GM23338 (cell line): ENCODE measurements around the gene SPI1. TPM values are rescaled to one million over a fixed set of nuclear protein-coding genes. Genes with fewer than 3 reads are reported as not detected.

Source experiments
- ATAC-seq: fragments of 200-7000 bp; cut with Tn5 transposase; 3 replicates; pipeline ENCODE4 v1.9.1; 2020
- DNase-seq: peaks from one replicate; pipeline ENCODE4 v3.0.0-alpha.2; 2015; ENCODE audit warnings: low spot score
- H2AFZ ChIP-seq: fragments of 200-600 bp; sonication (generic); 2 replicates; pipeline ENCODE4 v1.8.0; 2016; ENCODE audit warnings: antibody characterized with exemption, mild to moderate bottlenecking, moderate library complexity
- H3F3A ChIP-seq: fragments of 200-600 bp; sonication (generic); replicated peaks from 2 replicates; pipeline ENCODE4 v1.8.0; 2017; ENCODE audit warnings: antibody characterized with exemption, mixed run types, low read depth
- H3K27ac ChIP-seq: fragments of 200-600 bp; sonication (generic); 2 replicates; pipeline ENCODE4 v1.6.1; 2016; ENCODE audit warnings: low read depth
- H3K27me3 ChIP-seq: fragments of 200-600 bp; sonication (generic); 2 replicates; pipeline ENCODE4 v1.8.0; 2016; ENCODE audit warnings: mild to moderate bottlenecking, mixed run types, moderate library complexity; ENCODE audit not compliant: insufficient read depth
- H3K36me3 ChIP-seq: fragments of 200-600 bp; sonication (generic); 2 replicates; pipeline ENCODE4 v1.8.0; 2016; ENCODE audit warnings: mild to moderate bottlenecking; ENCODE audit not compliant: insufficient read depth
- H3K4me1 ChIP-seq: fragments of 200-600 bp; sonication (generic); 2 replicates; pipeline ENCODE4 v1.8.0; 2016; ENCODE audit warnings: mild to moderate bottlenecking, moderate library complexity; ENCODE audit not compliant: insufficient read depth
- H3K4me2 ChIP-seq: fragments of 200-600 bp; sonication (generic); 2 replicates; pipeline ENCODE4 v1.7.1; 2017; ENCODE audit warnings: mixed run types
- H3K4me3 ChIP-seq: fragments of 200-600 bp; sonication (generic); 2 replicates; pipeline ENCODE4 v1.6.1; 2016; ENCODE audit warnings: mixed run types
- H3K79me2 ChIP-seq: fragments of 200-600 bp; sonication (generic); replicated peaks from 2 replicates; pipeline ENCODE4 v1.8.0; 2017; ENCODE audit warnings: mild to moderate bottlenecking; ENCODE audit not compliant: insufficient read depth
- H3K9me2 ChIP-seq: fragments of 200-600 bp; sonication (generic); 2 replicates; pipeline ENCODE4 v1.8.0; 2017; ENCODE audit not compliant: insufficient read depth
- H4K20me1 ChIP-seq: fragments of 200-600 bp; sonication (generic); replicated peaks from 2 replicates; pipeline ENCODE4 v1.8.0; 2017; ENCODE audit warnings: mild to moderate bottlenecking; ENCODE audit not compliant: insufficient read depth
- H3K27ac Mint-ChIP-seq: 2 replicates; pipeline ENCODE4 v1.8.0; 2020; ENCODE audit warnings: inconsistent platforms, mild to moderate bottlenecking, moderate library complexity, mixed read lengths
- H3K27me3 Mint-ChIP-seq: 3 replicates; pipeline ENCODE4 v1.8.0; 2022; ENCODE audit warnings: low read depth, mild to moderate bottlenecking, moderate library complexity, mixed read lengths, inconsistent platforms; ENCODE audit not compliant: insufficient read depth, poor library complexity
- H3K36me3 Mint-ChIP-seq: 3 replicates; pipeline ENCODE4 v1.8.0; 2021; ENCODE audit warnings: low read depth, mild to moderate bottlenecking, inconsistent platforms, moderate library complexity, mixed read lengths
- H3K4me1 Mint-ChIP-seq: 3 replicates; pipeline ENCODE4 v1.8.0; 2020; ENCODE audit warnings: mild to moderate bottlenecking, inconsistent platforms, mixed read lengths
- H3K4me3 Mint-ChIP-seq: 3 replicates; pipeline ENCODE4 v1.8.0; 2021; ENCODE audit warnings: moderate library complexity, mild to moderate bottlenecking, inconsistent platforms, mixed read lengths
- H3K9me3 Mint-ChIP-seq: 3 replicates; pipeline ENCODE4 v1.8.0; 2020; ENCODE audit warnings: moderate library complexity, mild to moderate bottlenecking, inconsistent platforms, mixed read lengths
- CREB1 ChIP-seq: fragments of 250-450 bp; sonication (Bioruptor Pico); IDR thresholded peaks from 2 replicates; pipeline ENCODE4 v1.5.0; 2020; ENCODE audit warnings: low read depth, mild to moderate bottlenecking, moderate library complexity
- ETS1 ChIP-seq: IDR thresholded peaks from 2 replicates; pipeline ENCODE4 v1.6.1; 2016; ENCODE audit warnings: antibody characterized with exemption
- EZH2 ChIP-seq: fragments of 200-600 bp; sonication (generic); IDR thresholded peaks from one replicate; pipeline ENCODE4 v1.8.0; 2017; ENCODE audit warnings: antibody characterized with exemption, mild to moderate bottlenecking, low read depth; ENCODE audit not compliant: unreplicated experiment
- EZH2phosphoT487 ChIP-seq: fragments of 200-600 bp; sonication (generic); IDR thresholded peaks from one replicate; pipeline ENCODE4 v1.8.1; 2018; ENCODE audit warnings: antibody characterized with exemption; ENCODE audit not compliant: unreplicated experiment
- JUNB ChIP-seq: IDR thresholded peaks from one replicate; pipeline ENCODE4 v1.6.1; 2016; ENCODE audit warnings: antibody characterized with exemption; ENCODE audit not compliant: unreplicated experiment
- POLR2AphosphoS5 ChIP-seq: IDR thresholded peaks from 2 replicates; pipeline ENCODE4 v1.6.1; 2016; ENCODE audit warnings: antibody characterized with exemption, low read depth
- REST ChIP-seq: IDR thresholded peaks from one replicate; pipeline ENCODE4 v1.6.1; 2018; ENCODE audit warnings: antibody characterized with exemption; ENCODE audit not compliant: unreplicated experiment
- STAT1 ChIP-seq: IDR thresholded peaks from one replicate; pipeline ENCODE4 v1.6.1; 2016; ENCODE audit warnings: antibody characterized with exemption; ENCODE audit not compliant: unreplicated experiment
- ZNF114 ChIP-seq: fragments of 250-450 bp; sonication (Bioruptor Pico); IDR thresholded peaks from 2 replicates; pipeline ENCODE4 v1.5.0; 2020; ENCODE audit warnings: mild to moderate bottlenecking, moderate library complexity
- ZNF331 ChIP-seq: fragments of 250-450 bp; sonication (Bioruptor Pico); IDR thresholded peaks from 2 replicates; pipeline ENCODE4 v1.5.0; 2020; ENCODE audit warnings: low read depth, mild to moderate bottlenecking, moderate library complexity
- polyA plus RNA-seq: library from polyadenylated mRNA; unstranded; fragments of >200 nt; fragmentation: Nextera tagmentation; extraction: Ambion mirVana; gene quantifications from 2 replicates; pipeline ENCODE4 v1.2.1, GENCODE V29; 2016
- total RNA-seq: library from RNA; depleted of rRNA; stranded (reverse); fragments of >200 nt; shearing (Covaris generic); gene quantifications from 2 replicates; pipeline ENCODE4 v1.2.3, GENCODE V29; 2014

The SPI1 gene
- total and polyA plus RNA-seq, 2 experiments from 2014 or later = 0.23 TPM; not detected in 1

GRCh38 chr11:47394050-47394321 is 15.6 kb upstream of the SPI1 start (continued):
- TF ChIP-seq REST = no peak

GRCh38 chr11:47393163-47394049 is 15.1 kb upstream of the SPI1 start:
- Histone ChIP-seq H4K20me1 (no peaks in the 10 kb centered on the region), H2AFZ (peak overlapping the region; percentile 72), H3K79me2 (no peaks in the 10 kb centered on the region), H3K36me3 (no peaks in the 10 kb centered on the region), H3K4me1 (no peaks in the 10 kb centered on the region; the same call in 1 of the 2 replicates), H3K4me2 (no peak overlapping the region), H3K27ac (no peak overlapping the region), H3K9me2 (no peaks in the 10 kb centered on the region), H3F3A (0 out of 2 replicates have a peak, but pooled peaks cover 2% of the 10 kb centered on the region), H3K4me3 (no peak overlapping the region), H3K27me3 (no peaks in the 10 kb centered on the region)
- Mint-ChIP-seq H3K27ac (no peak overlapping the region), H3K36me3 (no peaks in the 10 kb centered on the region), H3K27me3 (peaks cover 9% of the 10 kb centered on the region), H3K4me3 (no peak overlapping the region), H3K9me3 (no peaks in the 10 kb centered on the region), H3K4me1 (peaks cover 8% of the 10 kb centered on the region)
- ATAC-seq (no peak), DNase-seq (no peak)
- no peak for TF ChIP-seq REST
- TF ChIP-seq EZH2phosphoT487 = no peak
- no peak for TF ChIP-seq CREB1
- no peak for TF ChIP-seq ZNF114 (CRISPR knock-in tag)
- TF ChIP-seq ETS1 = no peak
- no peak for TF ChIP-seq EZH2
- TF ChIP-seq STAT1 = no peak
- no peak for TF ChIP-seq POLR2AphosphoS5
- TF ChIP-seq JUNB = no peak
- no peak for TF ChIP-seq ZNF331 (CRISPR knock-in tag)
